ENCODE measurements around the gene PTH2. TPM values are rescaled to one million over a fixed set of nuclear protein-coding genes. Genes with fewer than 3 reads are reported as not detected.
"Not testable (repeated sequence)": the region's sequence is repeated elsewhere in the genome, so short reads cannot be mapped to it uniquely, and the experiment has no call there.

Gene PTH2
- total RNA-seq, 1 donor from 2014 or later: not detected

- H3K27me3 Mint-ChIP-seq (ENCODE audit: low read depth): peaks cover under 1% of the 10 kb centered on the region
- no peak overlapping the region for H3K4me3 Mint-ChIP-seq (ENCODE audit: unreplicated experiment)
- no peak for DNase-seq (ENCODE audit: low spot score)
- TF ChIP-seq CTCF (IDR thresholded peaks at IDR 0.05): no peak
- peaks cover 8% of the 10 kb centered on the region for H3K9me3 Mint-ChIP-seq (ENCODE audit: low read depth)
- H3K27ac Mint-ChIP-seq (ENCODE audit: unreplicated experiment): no peak overlapping the region
- no peaks in the 10 kb centered on the region for H3K4me1 Mint-ChIP-seq (ENCODE audit: low read depth)
- peaks cover 2% of the 10 kb centered on the region for H3K36me3 Mint-ChIP-seq (ENCODE audit: low read depth)
These were observed 39.6 kb downstream of the PTH2 start for GRCh38 chr19:49383599-49383998.

GRCh38 chr19:49382639-49383038, 40.6 kb downstream of the PTH2 start:
- H3K4me3 Mint-ChIP-seq (ENCODE audit: unreplicated experiment): no peak overlapping the region

GRCh38 chr19:49380391-49380790, 42.9 kb downstream of the PTH2 start:
- Mint-ChIP-seq H3K4me1 (ENCODE audit: low read depth) (no peaks in the 10 kb centered on the region), H3K27ac (ENCODE audit: unreplicated experiment) (no peak overlapping the region), H3K27me3 (ENCODE audit: low read depth) (peaks cover 2% of the 10 kb centered on the region), H3K9me3 (ENCODE audit: low read depth) (peaks cover 8% of the 10 kb centered on the region), H3K36me3 (ENCODE audit: low read depth) (peaks cover 2% of the 10 kb centered on the region), H3K4me3 (ENCODE audit: unreplicated experiment) (no peak overlapping the region)
- no peak for TF ChIP-seq CTCF (IDR thresholded peaks at IDR 0.05)
- DNase-seq (ENCODE audit: low spot score): no peak

More at GRCh38 chr19:49382639-49383038, 40.6 kb downstream of the PTH2 start:
- peaks cover 2% of the 10 kb centered on the region for H3K36me3 Mint-ChIP-seq (ENCODE audit: low read depth)
- H3K27ac Mint-ChIP-seq (ENCODE audit: unreplicated experiment): no peak overlapping the region
- H3K27me3 Mint-ChIP-seq (ENCODE audit: low read depth): no peaks in the 10 kb centered on the region
- peaks cover 8% of the 10 kb centered on the region for H3K9me3 Mint-ChIP-seq (ENCODE audit: low read depth)
- H3K4me1 Mint-ChIP-seq (ENCODE audit: low read depth): no peaks in the 10 kb centered on the region
- no peak for DNase-seq (ENCODE audit: low spot score)
- TF ChIP-seq CTCF (IDR thresholded peaks at IDR 0.05): no peak

- peaks cover 2% of the 10 kb centered on the region for H3K36me3 Mint-ChIP-seq (ENCODE audit: low read depth)
- no peak for DNase-seq (ENCODE audit: low spot score)
- TF ChIP-seq CTCF (IDR thresholded peaks at IDR 0.05): no peak
- no peak overlapping the region for H3K27ac Mint-ChIP-seq (ENCODE audit: unreplicated experiment)
- no peaks in the 10 kb centered on the region for H3K4me1 Mint-ChIP-seq (ENCODE audit: low read depth)
- H3K4me3 Mint-ChIP-seq (ENCODE audit: unreplicated experiment): no peak overlapping the region
- peaks cover 8% of the 10 kb centered on the region for H3K9me3 Mint-ChIP-seq (ENCODE audit: low read depth)
- peaks cover 2% of the 10 kb centered on the region for H3K27me3 Mint-ChIP-seq (ENCODE audit: low read depth)
These were observed 44.7 kb downstream of the PTH2 start for GRCh38 chr19:49378512-49378911.

- Mint-ChIP-seq H3K36me3 (ENCODE audit: low read depth) (peaks cover 2% of the 10 kb centered on the region), H3K9me3 (ENCODE audit: low read depth) (peaks cover 9% of the 10 kb centered on the region), H3K27ac (ENCODE audit: unreplicated experiment) (no peak overlapping the region), H3K4me1 (ENCODE audit: low read depth) (no peaks in the 10 kb centered on the region), H3K4me3 (ENCODE audit: unreplicated experiment) (no peak overlapping the region), H3K27me3 (ENCODE audit: low read depth) (peaks cover 2% of the 10 kb centered on the region)
- DNase-seq (ENCODE audit: low spot score): no peak
- TF ChIP-seq CTCF (IDR thresholded peaks at IDR 0.05): no peak
These were observed 48.4 kb downstream of the PTH2 start for GRCh38 chr19:49374665-49375434.

GRCh38 chr19:49373174-49373573, 50.1 kb downstream of the PTH2 start:
- not testable (repeated sequence) for H3K27me3 Mint-ChIP-seq (ENCODE audit: low read depth); H3K4me3 Mint-ChIP-seq (ENCODE audit: unreplicated experiment); H3K27ac Mint-ChIP-seq (ENCODE audit: unreplicated experiment); H3K36me3 Mint-ChIP-seq (ENCODE audit: low read depth); H3K4me1 Mint-ChIP-seq (ENCODE audit: low read depth); DNase-seq (ENCODE audit: low spot score)
- peaks cover 15% of the 10 kb centered on the region for H3K9me3 Mint-ChIP-seq (ENCODE audit: low read depth)
